Measurements from ENCODE around the gene CCDC27. TPM values are rescaled to one million over a fixed set of nuclear protein-coding genes. Genes with fewer than 3 reads are reported as not detected.

CCDC27 gene
- total and polyA plus RNA-seq, 2 of the 8 experiments (the other 6 are each of a cell fraction or from before 2014, with no cell fraction given): 0.15 TPM; not detected in 1

- TF ChIP-seq GTF2F1 (IDR thresholded peaks at IDR 0.05; ENCODE audit: borderline replicate concordance, low read depth, low read length) (no peak), TAF1 (IDR thresholded peaks at IDR 0.05; ENCODE audit: low read depth, low read length) (no peak), NRF1 (IDR thresholded peaks at IDR 0.05; ENCODE audit: low read depth, low read length) (no peak), SRF (IDR thresholded peaks at IDR 0.05; ENCODE audit: low read depth, low read length) (no peak)
These were observed 18.0 kb downstream of the CCDC27 start (continued) for GRCh38 chr1:3770047-3770765.

Data from H1 (cell line).